ENCODE measurements around the gene SFMBT1.
"Not testable (repeated sequence)": the region's sequence is repeated elsewhere in the genome, so short reads cannot be mapped to it uniquely, and the experiment has no call there.

Gene SFMBT1

DNA sequence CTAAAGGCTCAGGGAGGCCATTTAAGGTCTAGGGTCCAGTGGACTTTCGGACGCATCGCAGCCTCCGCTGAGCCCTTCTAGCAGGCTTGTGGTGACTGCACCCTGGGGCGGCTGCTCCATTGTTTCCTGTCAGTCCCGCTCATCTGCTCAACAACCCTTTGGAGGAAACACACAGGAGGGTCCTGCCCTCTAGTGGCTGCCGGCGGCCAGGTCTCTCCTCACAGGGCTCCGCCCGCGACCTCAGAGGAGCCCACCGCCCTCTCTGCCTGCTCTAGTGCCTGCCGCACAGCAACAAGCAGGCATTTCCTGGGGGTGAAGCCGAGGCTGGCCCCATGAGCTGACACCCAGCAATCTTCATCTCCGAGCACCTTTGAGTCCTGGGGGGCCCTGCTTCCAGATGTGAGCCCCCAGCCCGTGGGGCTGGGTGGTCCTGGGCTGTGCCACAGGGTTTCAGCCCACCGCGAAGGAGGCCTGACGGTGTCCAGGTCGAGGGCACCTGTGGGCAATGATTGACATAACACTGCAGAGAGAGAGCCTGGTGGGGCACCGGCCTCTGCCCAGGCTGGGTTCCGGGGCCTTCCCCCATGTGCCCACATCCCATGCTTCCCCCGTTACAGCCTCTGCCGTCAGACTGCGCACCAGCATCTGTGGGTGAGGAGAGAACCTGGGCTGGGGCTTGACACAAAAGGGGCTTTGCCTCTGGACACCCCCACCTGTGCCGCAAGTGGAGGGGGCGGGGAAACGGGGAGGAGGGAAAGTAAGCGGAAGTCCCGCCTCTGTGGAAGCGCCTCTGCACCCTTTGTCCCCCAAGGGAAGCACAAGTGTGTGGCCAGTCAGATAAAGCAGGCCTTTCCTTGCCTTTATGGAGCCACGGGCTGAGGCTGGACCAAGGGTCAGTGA, 27.0 kb upstream of the SFMBT1 start:
- DNase-seq (ENCODE audit: low read depth), result peak; percentile 66

DNA sequence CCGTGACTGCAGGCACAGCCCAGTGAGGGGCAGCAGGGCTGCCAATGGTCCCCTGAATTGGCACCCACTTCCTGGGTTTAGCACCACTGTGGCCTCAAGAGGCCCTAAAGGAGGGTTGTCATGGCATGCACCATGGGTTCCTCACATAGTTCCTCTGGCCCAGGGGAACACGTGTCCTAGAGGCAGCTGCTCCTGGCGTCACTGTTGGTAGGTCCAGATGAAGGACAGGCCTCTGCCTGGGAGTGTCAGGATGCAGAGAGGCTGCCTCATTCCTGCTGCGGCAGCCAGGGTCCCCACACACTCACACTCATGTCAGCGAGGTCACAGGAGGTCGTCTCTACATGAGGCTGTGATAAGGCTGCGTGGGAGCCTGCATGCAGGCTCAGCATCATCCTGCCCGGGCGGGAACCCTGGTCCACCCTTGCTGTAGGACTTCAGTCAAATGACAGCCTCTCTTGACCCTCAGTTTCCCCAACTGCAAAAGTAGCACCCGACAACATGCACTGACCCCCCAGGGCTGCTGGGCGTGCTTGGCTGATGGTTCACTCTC, 26.1 kb upstream of the SFMBT1 start:
- no peak for DNase-seq (ENCODE audit: low read depth)

DNA sequence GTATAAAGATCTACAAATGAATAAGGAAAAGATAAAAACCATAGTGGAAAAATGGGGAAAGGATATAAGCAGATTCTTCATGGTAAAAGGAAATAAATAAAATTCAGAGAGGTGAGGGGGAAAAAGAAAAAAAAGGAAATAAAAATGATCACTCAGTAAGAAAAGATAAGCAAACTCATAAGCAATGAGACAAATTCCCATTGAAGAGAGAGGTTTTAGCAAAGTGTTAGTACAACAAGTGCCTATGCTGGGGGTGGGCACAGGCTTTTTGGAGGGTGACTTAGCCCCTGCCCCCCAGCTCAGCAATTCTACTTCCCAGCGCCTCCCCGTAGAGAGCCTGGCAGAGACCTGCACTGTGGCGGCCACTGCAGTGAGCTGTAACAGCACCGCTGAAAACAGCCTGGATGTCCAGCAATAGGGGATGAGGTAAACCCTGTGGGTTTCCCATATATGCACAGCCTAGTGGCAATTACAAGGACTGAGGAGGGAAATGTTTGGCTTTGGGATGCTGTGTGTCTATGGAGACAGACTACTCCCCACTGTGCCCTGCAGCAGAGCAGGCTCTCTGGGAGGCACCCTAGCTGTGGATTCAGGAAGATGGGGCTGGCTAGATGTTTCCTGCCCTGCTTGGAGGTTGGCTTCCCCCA, 23.7 kb upstream of the SFMBT1 start:
- DNase-seq (ENCODE audit: low read depth), result no peak

DNA sequence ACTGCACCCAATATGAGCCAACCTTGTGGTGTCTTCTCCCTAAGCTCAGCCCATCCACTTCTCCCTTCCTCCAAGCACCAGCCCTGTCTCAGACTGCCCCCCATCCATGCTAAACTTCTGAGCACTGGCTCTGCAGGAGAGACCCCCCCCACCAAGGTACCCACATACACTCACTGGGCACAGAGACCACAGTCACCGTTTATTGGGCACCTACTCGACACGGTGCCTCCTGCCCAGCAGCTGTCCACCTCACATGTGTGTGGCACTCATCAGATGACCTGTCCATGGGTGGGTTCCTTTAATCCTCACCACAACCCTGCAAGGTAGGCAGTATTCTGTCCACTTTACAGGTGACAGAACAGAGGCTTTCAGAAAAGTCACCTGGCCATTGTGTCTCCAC, 22.3 kb upstream of the SFMBT1 start:
- no peak for DNase-seq (ENCODE audit: low read depth)

DNA sequence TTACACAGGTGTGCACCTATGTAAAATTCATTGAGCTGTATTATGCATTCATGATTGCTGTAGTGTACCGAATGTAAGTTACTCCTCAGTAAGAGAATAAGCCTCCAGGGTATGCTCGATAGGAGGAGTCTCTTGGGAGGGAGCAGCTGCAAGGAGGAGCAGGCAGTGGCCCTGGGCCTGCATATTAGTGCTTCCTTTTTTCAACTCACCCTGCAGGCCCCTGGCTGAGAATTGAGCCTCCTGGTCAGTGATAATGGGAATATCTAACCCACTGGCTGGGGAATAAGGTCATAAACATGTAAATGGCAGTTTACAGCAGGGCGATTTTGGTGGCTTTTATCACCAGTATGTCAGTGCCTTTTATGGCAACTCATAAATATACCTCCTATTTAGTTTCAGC, 21.7 kb upstream of the SFMBT1 start:
- no peak for DNase-seq (ENCODE audit: low read depth)

DNA sequence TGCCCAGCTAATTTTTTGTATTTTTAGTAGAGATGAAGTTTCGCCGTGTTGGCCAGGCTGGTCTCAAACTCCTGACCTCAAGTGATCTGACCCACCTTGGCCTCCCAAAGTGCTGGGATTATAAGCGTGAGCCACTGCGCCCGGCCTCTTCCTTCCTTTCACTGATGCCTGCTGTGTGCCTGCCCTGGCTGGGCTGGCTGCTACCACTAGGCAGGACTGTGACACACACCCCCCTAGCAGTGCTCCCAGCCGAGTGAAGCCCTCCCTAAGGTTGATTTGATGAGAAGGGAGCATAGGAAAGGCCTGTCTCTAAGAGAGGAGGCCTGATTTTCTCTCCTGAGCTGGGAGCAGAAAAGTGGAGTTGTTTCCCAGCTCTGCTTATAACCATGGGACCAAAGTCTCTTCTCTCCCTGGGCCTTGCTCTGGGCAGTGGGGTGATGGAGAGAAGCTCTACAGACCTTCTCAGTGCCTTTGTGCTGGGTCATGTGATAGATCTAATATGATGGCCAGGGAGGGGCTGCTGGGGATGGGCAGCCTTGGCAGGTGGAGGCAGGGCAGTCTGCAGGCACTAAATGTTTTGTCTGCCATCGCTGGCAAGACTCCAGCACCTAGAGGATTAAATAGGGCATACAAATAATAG, 20.1 kb upstream of the SFMBT1 start:
- DNase-seq (ENCODE audit: low read depth), result no peak

DNA sequence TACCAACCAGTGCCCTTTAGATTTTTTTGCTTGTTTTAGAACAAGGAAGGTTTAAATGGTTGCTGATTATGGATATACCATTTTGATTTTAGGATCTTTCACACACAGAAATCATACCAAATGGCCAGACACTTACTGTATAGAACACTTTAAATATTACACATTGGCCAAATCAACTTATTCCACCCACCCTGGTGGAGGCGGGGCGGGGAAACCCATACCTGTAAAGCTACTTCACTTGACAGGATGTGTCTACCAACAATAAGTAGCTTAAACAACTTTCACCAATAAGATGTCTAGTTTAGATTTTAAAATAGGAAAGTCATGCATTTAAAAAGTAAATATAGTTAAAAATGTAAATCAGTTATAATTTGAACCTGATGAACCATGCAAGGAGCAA, 17.0 kb upstream of the SFMBT1 start:
- DNase-seq (ENCODE audit: low read depth), result no peak

DNA sequence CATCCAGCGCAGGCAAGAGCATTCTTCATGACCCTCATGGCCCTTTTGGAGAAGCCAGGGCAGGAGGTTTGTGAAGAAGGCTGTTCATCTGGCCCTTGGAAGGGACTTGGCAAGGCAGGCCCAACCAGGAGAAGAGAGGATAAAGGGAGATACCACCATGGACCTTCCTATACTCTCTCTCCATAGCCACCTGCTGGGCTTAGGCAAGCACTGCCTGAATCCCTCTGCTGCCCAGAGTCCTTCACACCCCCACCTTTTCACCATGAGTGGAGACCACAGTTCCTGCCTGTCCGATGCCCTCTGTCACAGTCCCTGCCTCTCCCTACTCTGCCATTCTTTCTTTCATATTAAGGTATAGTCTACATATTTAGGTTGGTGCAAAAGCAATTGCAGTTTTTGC, 10.6 kb upstream of the SFMBT1 start:
- DNase-seq (ENCODE audit: low read depth), result no peak

DNA sequence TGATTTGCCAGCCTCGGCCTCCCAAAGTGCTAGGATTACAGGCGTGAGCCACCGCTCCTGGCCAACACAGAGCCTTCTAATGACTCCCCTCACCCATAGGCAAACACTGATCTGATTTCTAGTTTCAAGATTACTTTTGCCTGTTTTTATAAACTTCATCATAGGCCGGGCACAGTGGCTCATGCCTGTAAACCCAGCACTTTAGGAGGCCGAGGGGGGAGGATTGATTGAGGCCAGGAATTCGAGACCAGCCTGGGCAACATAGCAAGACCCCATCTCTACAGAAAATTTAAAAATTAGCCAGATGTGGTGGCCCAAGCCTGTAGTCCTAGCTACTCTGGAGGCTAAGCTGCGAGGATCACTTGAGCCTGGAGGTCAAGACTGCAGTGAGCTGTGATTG, 8.4 kb upstream of the SFMBT1 start:
- DNase-seq (ENCODE audit: low read depth), result not testable (repeated sequence)

DNA sequence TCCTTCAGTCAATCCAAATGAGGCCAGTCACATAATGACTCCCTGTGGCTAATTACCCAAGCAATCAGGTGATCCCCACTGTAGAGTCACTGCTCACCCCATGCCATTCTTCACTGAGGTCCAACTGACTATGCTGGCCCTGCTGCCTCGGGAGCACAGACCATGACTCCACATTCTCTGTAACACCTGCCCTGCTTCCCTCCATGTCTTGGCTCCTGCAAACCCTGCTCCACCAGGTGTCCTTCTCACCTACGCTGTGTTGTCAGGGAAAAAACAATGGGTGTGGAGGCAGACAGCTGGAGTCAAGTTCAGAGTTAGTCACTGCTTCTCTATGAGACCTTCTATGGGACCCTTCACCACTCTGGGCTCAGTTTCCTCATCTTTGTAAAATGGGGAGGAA, 6.1 kb upstream of the SFMBT1 start:
- DNase-seq (ENCODE audit: low read depth), result no peak

DNA sequence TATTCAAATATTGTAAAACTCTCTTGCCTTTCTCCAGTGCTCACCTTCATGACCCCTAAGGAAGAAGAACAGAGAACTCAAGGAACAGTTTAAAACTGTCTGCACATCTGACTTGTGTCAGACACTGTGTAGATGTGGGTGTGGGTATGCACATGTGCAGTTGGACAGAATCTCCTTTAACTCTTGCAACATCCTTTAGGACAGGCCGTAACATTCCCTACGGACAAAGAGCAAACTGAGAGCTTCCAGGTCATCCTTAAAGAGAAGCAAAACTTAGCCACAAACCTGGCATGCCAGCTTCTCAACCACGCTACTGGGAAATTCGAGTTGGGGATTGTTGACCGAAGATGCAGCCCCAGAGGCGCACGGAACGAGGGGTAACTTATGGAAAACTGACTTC, 4.1 kb upstream of the SFMBT1 start:
- no peak for DNase-seq (ENCODE audit: low read depth)

DNA sequence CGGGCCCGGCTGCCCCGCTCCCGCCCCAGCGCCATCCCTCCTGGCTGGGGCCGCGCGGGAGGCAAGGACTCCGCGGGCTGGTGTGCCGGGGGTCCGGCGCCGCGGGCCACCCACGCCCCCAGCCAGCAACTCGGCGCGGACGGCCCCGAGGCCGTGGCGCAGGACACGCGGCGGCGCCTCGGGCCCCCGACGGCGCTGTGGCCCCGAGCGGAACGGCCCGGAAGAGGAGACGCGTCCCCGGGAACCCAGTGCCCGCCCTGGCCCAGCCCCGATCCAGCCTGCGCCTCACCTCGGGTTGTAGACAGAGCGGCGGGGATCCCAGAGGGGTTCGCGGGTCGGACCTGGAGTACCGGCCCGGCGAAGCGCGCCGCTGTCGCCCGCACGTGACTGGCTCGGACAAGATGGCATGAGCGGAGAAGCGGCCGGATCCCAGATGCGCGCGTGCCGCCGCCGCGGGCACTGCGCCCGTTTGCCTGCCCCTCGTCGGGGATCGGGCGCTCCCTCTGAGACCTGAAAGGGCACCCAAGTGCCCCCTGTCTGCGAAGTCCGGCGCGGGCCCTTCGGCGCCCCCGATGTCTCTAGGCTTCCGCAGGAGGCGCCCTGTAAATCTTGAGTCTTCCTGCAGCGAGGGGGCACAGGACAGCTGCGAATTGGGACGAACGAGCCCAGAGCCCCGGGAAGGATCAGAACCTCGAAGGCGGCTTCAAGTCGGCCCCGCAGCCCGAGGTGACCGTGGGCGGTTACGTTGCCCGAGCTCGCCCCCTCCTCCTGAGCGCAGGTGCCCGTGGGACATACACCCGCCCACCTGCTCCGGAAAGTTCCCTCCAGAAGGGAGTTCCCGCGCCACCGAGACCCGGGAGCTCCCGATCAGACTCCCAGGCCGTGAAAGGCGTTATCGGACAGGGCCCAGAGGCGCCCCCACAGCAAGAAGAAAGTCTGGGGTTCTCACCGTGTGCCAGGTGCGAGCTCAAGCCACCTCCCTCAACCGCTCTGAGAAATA, 598 bp upstream of the SFMBT1 start:
- peak; percentile 29 for DNase-seq (ENCODE audit: low read depth)

DNA sequence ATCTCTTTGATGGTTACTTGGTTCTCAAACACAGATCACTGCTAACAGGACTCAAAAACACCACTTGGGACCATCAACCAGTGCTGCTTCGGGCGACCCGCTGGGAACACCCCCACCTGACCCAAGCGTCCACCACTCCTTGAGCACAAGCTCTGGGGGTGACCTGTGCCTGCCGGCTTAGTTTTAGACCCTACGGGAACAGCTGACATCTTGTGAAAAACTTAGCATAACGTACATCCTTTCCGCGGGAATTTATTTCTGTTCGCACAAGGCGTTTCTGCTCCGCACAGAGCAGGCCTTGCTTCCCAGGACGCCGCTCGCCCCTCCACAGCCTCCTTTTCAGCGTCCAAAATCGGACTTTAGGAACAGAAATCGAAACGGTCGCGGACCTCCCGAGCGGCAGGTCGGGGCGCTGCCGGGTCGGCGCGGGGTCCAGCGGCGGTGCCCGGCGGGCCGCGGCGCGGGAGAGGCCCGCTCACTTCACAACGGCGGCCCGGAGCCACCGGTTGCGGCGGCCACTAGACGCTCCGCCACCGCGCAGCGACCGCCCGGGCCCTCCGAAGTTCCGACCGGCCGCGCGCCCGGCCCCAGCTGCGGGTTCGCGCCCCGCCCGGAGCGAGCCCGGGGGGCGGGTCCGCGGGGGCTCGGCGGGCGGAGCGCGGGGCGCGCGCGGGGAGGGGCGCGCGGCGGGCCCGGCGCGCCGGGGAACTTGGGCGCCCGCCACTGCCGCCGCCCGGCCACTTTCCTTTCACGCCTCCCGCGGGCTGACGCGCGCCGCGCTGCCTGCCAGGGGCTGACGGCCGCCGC, 959 bp downstream of the SFMBT1 start:
- DNase-seq (ENCODE audit: low read depth), result peak; percentile 29

DNA sequence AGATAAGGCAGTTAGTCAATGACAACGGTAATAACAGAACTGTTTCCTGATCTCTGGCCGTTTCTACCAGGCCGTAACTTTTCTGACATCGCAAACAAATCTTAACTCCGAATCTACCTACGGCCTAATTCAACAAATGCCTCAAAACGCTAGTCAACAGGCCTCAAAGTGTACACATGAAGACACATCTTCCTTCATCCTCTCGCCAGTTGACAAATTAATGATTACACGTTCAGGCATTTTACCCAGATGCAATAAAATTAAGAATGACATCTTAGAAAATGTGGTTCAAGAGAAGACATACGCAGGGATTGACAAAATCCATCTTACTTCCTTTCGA, 1.5 kb downstream of the SFMBT1 start:
- no peak for DNase-seq (ENCODE audit: low read depth)

DNA sequence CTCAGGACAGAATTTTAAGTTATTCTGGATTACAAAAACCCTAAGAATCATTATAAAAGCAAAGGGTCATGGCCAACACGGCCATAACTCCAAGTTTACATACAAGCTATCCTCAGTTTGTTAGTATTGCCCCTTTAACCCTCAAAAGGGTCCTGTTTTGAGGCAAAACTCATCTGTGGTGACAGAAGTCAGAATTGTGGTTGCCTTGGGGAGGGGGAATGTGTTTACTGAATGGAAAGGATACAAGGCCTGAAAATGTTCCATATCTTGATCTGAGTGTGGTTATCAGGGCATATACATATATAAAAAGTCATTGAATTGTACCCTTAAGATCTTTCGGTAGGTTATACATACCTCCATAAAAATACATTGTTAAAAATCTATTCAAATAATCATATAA, 2.1 kb downstream of the SFMBT1 start:
- DNase-seq (ENCODE audit: low read depth), result no peak

DNA sequence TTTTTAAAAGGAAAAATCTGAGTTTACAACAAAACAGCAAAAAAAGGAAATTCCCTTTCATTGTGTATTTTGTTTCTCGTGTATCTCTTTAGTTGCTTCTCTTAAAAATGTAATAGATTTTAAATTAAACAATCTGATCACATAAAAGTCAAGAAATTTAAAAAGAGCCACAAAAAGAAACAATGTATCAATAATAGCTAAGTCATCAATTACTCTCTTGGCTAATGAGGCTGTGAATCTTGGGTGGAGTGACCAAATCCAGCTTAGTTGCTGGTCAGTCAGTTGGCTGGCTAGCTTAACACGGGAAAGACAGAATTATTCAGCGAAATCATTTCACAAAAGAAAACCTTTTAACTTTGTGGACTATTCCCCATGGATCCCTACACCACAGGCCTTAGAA, 3.2 kb downstream of the SFMBT1 start:
- no peak for DNase-seq (ENCODE audit: low read depth)

DNA sequence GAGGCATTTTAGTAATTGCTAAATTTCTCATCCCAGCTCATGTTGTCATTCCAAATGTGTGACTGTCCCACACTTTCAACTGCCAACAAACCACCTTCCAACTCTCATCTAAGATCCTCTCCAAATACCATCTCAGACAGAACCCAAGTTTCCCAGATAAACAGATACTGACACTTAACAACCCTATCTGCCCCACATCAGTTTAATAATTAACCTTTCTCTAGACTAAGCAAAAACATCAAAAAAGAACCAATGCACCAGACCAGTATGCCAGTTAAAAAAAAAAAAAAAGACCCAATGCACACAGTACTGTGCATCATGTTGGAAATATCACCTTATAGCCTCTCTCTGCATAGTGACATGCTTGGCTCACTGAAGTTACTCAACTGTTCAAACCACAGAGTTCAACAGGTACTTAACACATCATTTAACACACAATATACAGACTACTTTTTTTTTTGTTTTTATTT, 5.5 kb downstream of the SFMBT1 start:
- no peak for DNase-seq (ENCODE audit: low read depth)

DNA sequence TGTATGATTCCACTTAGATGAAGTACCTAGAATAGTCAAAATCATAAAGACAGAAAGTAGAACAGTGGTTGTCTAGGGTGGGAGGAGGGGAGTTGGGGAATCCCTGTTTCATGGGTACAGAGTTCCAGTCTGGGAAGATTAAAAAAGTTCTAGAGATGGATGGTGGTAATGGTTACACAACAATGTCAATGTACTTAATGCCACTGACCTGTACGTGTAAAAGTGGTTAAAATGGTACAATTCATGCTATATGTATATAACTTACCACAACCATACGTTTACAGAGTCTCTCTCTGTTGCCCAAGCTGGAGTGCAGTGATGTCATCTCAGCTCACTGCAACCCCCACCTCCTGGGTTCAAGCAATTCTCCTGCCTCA, 6.5 kb downstream of the SFMBT1 start:
- no peak for DNase-seq (ENCODE audit: low read depth)

DNA sequence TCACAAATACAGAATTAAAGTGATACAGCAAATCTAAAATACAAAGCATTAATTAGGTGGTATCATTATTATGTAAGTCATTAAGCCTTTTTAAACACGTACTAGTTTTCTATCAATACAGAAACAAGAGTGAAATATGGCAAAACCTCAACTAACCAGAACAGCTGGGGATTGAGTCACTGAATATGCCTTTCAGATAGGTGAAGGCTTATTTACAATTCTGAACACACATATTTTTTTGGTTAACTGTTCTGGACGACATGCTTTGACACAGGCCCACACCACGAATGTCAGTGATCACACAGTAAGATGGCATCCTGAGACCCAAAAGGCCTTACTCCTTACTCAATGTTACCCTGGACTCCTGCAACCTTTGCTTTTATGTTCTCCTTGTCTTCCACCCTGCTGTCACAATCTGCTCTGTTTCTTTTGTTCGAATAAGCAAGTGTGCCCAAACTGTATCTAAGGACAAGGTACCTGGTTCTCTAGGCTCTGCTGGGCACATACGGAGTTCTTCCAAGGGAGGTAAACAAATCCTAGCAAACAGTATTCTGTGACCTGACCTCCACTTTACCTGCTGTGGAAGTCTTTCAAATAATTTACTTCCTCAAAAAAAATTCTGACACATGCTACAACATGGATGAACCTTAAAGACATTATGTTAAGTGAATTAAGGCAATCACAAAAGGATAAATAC, 7.0 kb downstream of the SFMBT1 start:
- DNase-seq (ENCODE audit: low read depth), result no peak
